ENCODE results near the gene CDKL5. TPM values are rescaled to one million over a fixed set of nuclear protein-coding genes. Genes with fewer than 3 reads are reported as not detected.

The CDKL5 gene
- total RNA-seq, 1 experiment from 2014 or later = 1.2 TPM

DNA sequence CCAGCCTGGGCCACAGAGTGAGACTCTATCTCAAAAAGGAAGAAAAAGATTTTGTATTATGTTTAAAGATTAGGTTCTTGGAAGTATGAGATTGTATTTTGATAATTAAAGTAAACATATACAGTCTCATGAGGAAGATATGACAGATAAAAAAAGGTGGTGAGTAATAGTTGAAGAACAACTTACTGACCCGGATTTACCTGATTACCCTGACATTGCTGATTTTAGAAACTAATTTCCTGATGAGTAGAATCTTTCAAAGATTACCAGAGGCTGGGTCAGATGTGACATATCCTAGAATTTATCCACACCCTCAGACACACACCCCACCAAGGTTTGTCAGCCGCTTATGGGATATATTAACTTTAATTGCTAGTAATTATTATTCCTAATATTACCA lies 9.5 kb downstream of the CDKL5 start:
- ChIA-PET POLR2A (no interaction called here), CTCF (no interaction called here)
- Histone ChIP-seq H3K27me3 (ENCODE audit: control insufficient read depth, insufficient read depth, low read length) (no peaks in the 10 kb centered on the region), H3K9me3 (ENCODE audit: control insufficient read depth, insufficient read depth, low read depth, low read length) (no peaks in the 10 kb centered on the region), H3K4me3 (ENCODE audit: low read depth in 2 of 2, low read length in 2 of 2) (no peak overlapping the region), H3K27ac (ENCODE audit: low read length) (no peak overlapping the region), H3K4me1 (ENCODE audit: control insufficient read depth, insufficient read depth, low read length) (no peaks in the 10 kb centered on the region), H3K36me3 (ENCODE audit: control insufficient read depth, insufficient read depth, low read length) (no peaks in the 10 kb centered on the region)
- no peak for ATAC-seq
- in situ Hi-C loops (cut with HindIII; ENCODE audit: low pct_unique_long_range_greater_than_20kb, low sequenced_read_pairs) (no loop called here), intact Hi-C loops (cut with micrococcal nuclease; ENCODE audit: unreplicated experiment) (no loop called here)
- TF ChIP-seq SIN3A (IDR thresholded peaks at IDR 0.05; ENCODE audit: borderline replicate concordance, insufficient read depth, low read depth, low read length) = no peak
- TF ChIP-seq, protein P1, sequence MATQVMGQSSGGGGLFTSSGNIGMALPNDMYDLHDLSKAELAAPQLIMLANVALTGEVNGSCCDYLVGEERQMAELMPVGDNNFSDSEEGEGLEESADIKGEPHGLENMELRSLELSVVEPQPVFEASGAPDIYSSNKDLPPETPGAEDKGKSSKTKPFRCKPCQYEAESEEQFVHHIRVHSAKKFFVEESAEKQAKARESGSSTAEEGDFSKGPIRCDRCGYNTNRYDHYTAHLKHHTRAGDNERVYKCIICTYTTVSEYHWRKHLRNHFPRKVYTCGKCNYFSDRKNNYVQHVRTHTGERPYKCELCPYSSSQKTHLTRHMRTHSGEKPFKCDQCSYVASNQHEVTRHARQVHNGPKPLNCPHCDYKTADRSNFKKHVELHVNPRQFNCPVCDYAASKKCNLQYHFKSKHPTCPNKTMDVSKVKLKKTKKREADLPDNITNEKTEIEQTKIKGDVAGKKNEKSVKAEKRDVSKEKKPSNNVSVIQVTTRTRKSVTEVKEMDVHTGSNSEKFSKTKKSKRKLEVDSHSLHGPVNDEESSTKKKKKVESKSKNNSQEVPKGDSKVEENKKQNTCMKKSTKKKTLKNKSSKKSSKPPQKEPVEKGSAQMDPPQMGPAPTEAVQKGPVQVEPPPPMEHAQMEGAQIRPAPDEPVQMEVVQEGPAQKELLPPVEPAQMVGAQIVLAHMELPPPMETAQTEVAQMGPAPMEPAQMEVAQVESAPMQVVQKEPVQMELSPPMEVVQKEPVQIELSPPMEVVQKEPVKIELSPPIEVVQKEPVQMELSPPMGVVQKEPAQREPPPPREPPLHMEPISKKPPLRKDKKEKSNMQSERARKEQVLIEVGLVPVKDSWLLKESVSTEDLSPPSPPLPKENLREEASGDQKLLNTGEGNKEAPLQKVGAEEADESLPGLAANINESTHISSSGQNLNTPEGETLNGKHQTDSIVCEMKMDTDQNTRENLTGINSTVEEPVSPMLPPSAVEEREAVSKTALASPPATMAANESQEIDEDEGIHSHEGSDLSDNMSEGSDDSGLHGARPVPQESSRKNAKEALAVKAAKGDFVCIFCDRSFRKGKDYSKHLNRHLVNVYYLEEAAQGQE (IDR thresholded peaks at IDR 0.05; ENCODE audit: insufficient read depth in 1 of 2, low read depth in 2 of 2, low read length in 1 of 2) = no peak
- TF ChIP-seq, protein P2, sequence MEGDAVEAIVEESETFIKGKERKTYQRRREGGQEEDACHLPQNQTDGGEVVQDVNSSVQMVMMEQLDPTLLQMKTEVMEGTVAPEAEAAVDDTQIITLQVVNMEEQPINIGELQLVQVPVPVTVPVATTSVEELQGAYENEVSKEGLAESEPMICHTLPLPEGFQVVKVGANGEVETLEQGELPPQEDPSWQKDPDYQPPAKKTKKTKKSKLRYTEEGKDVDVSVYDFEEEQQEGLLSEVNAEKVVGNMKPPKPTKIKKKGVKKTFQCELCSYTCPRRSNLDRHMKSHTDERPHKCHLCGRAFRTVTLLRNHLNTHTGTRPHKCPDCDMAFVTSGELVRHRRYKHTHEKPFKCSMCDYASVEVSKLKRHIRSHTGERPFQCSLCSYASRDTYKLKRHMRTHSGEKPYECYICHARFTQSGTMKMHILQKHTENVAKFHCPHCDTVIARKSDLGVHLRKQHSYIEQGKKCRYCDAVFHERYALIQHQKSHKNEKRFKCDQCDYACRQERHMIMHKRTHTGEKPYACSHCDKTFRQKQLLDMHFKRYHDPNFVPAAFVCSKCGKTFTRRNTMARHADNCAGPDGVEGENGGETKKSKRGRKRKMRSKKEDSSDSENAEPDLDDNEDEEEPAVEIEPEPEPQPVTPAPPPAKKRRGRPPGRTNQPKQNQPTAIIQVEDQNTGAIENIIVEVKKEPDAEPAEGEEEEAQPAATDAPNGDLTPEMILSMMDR (IDR thresholded peaks at IDR 0.05) = no peak
- no TSS peak for BruUV-seq (replicated peaks)
- no peak for DNase-seq (ENCODE audit: low read depth, low spot score)

DNA sequence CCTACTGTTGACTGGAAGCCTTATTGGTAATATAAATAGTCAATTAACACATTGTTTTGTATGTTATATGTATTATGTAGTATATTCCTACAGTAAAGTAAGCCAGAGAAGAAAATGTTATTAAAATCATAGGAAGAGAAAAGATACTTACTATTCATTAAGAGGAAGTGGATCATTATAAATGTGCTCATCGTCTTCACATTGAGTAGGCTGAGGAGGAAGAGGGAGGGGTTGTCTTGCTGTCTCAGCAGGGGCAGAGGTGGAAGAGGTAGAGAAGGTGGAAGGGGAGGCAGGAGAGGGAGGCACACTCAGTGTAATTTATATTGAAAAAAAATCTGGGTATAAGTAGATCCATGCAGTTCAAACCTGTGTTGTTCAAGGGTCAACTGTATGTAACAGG lies 10.6 kb downstream of the CDKL5 start:
- ATAC-seq (no peak), DNase-seq (ENCODE audit: low read depth, low spot score) (no peak)
- ChIA-PET POLR2A (no interaction called here), CTCF (no interaction called here)
- H3K4me1 ChIP-seq (ENCODE audit: control insufficient read depth, insufficient read depth, low read length) = no peaks in the 10 kb centered on the region
- in situ Hi-C loops (cut with HindIII; ENCODE audit: low pct_unique_long_range_greater_than_20kb, low sequenced_read_pairs) = no loop called here
- H3K27me3 ChIP-seq (ENCODE audit: control insufficient read depth, insufficient read depth, low read length) = no peaks in the 10 kb centered on the region
- no peak overlapping the region for H3K27ac ChIP-seq (ENCODE audit: low read length)
- BruUV-seq (replicated peaks) = no TSS peak
- intact Hi-C loops (cut with micrococcal nuclease; ENCODE audit: unreplicated experiment) = no loop called here
- no peak for TF ChIP-seq POLR2AphosphoS5 (IDR thresholded peaks at IDR 0.05; ENCODE audit: low read depth, low read length)
- TF ChIP-seq SIN3A (IDR thresholded peaks at IDR 0.05; ENCODE audit: borderline replicate concordance, insufficient read depth, low read depth, low read length) = no peak
- TF ChIP-seq, protein P2 (IDR thresholded peaks at IDR 0.05) = no peak
- TF ChIP-seq, protein P1 (IDR thresholded peaks at IDR 0.05; ENCODE audit: insufficient read depth in 1 of 2, low read depth in 2 of 2, low read length in 1 of 2) = no peak
- no peak for TF ChIP-seq TCF7L2 (IDR thresholded peaks at IDR 0.05; ENCODE audit: low read depth, low read length)
- H3K36me3 ChIP-seq (ENCODE audit: control insufficient read depth, insufficient read depth, low read length) = no peaks in the 10 kb centered on the region
- no peak overlapping the region for H3K4me3 ChIP-seq (ENCODE audit: low read depth in 2 of 2, low read length in 2 of 2)
- H3K9me3 ChIP-seq (ENCODE audit: control insufficient read depth, insufficient read depth, low read depth, low read length) = no peaks in the 10 kb centered on the region

Data from Panc1 (cell line).